Left lung (tissue), 10 donors: ENCODE results near the gene MAP4. TPM values are rescaled to one million over a fixed set of nuclear protein-coding genes. Genes with fewer than 3 reads are reported as not detected.

Experiments used
- ATAC-seq: fragments of 200-7000 bp; cut with Tn5 transposase; one replicate; pipeline ENCODE4 v1.9.1; 2020; ENCODE audit warnings: moderate library complexity
- DNase-seq, 4 donors: peaks; one replicate each; pipeline ENCODE4 v3.0.0-alpha.2; 2013 to 2020
- H3K27ac ChIP-seq, 2 donors: fragments of 200-600 bp; sonication (generic) in 1 of 2; one replicate each; pipeline versions ENCODE4 v1.5.0 to v1.8.0; 2020 to 2021
- H3K27me3 ChIP-seq, 2 donors: fragments of 200-600 bp; sonication (generic) in 1 of 2; one replicate each; pipeline versions ENCODE4 v1.5.0 to v1.8.0; 2020 to 2021
- H3K36me3 ChIP-seq, 2 donors: fragments of 200-600 bp; sonication (generic) in 1 of 2; one replicate each; pipeline versions ENCODE4 v1.5.0 to v1.8.0; 2020 to 2021
- H3K4me1 ChIP-seq, 2 donors: fragments of 200-600 bp; one replicate each; pipeline ENCODE4 v1.8.0; 2021
- H3K4me3 ChIP-seq, 2 donors: fragments of 200-600 bp; sonication (generic) in 1 of 2; one replicate each; pipeline versions ENCODE4 v1.5.0 to v1.8.0; 2020 to 2021; ENCODE audit warnings: mild to moderate bottlenecking in 1 of 2
- H3K9me3 ChIP-seq, 2 donors: fragments of 200-600 bp; sonication (generic) in 1 of 2; one replicate each; pipeline versions ENCODE4 v1.5.0 to v1.8.0; 2020 to 2021
- CTCF ChIP-seq, 2 donors: fragments of 200-600 bp; sonication (generic) in 1 of 2; IDR thresholded peaks; one replicate each; pipeline versions ENCODE4 v1.5.0 to v1.8.0; 2021; ENCODE audit warnings: antibody characterized with exemption in 2 of 2
- intact Hi-C, 2 donors: fragments of 100-400 bp; cut with DNase I; formaldehyde crosslinking; loops; one replicate each; pipeline versions ENCODE4 v1.11.2 to v1.14.2; 2022
- polyA plus RNA-seq, 6 donors: library from polyadenylated mRNA; unstranded; fragments of 120-200 nt; gene quantifications; one replicate each; pipeline ENCODE4 v1.2.1, GENCODE V29; 2013; ENCODE audit not compliant: insufficient read length in 6 of 6
- total RNA-seq, 2 donors: library from RNA; stranded (reverse); fragmentation: NEBNext Ultra II Directional; extraction: Animal tissue kit (Norgen Biotek cat#: 25700); gene quantifications; one replicate each; pipeline ENCODE4 v1.2.1, GENCODE V29; 2021
- donor health status: DM: no; HTN: yes; CAD: no.
- donor health status: DM: no; HTN: no; CAD: no.

MAP4 gene
- total and polyA plus RNA-seq, 8 donors, result 165 to 216 (median 177) TPM

GRCh38 chr3:47991341-47991740 is 24.9 kb downstream of the MAP4 start:
- Histone ChIP-seq H3K9me3 (no peaks in the 10 kb centered on the region), H3K27ac (no peak overlapping the region), H3K4me1 (peaks cover 0 to 8% of the 10 kb centered on the region in 2 donors), H3K36me3 (peaks cover 0 to 7% of the 10 kb centered on the region in 2 donors), H3K27me3 (no peaks in the 10 kb centered on the region), H3K4me3 (no peak overlapping the region)
- intact Hi-C loops, result no loop called here
- no peak for DNase-seq
- no peak for ATAC-seq
- no peak for TF ChIP-seq CTCF (IDR thresholded peaks at IDR 0.05)

GRCh38 chr3:47989981-47990440 is 26.2 kb downstream of the MAP4 start:
- no peak overlapping the region for H3K27ac ChIP-seq
- peaks cover 0 to 7% of the 10 kb centered on the region in 2 donors for H3K36me3 ChIP-seq
- intact Hi-C loops, result no loop called here
- peaks cover 0 to 19% of the 10 kb centered on the region in 2 donors for H3K4me1 ChIP-seq
- peak; percentile 85 to 88 for TF ChIP-seq CTCF (IDR thresholded peaks at IDR 0.05)
- peak in 3 of 4 donors; percentile 59 to 84 (median 75) for DNase-seq
- H3K4me3 ChIP-seq, result no peak overlapping the region
- H3K9me3 ChIP-seq, result no peaks in the 10 kb centered on the region
- no peaks in the 10 kb centered on the region for H3K27me3 ChIP-seq
- peak; percentile 98 for ATAC-seq

DNA sequence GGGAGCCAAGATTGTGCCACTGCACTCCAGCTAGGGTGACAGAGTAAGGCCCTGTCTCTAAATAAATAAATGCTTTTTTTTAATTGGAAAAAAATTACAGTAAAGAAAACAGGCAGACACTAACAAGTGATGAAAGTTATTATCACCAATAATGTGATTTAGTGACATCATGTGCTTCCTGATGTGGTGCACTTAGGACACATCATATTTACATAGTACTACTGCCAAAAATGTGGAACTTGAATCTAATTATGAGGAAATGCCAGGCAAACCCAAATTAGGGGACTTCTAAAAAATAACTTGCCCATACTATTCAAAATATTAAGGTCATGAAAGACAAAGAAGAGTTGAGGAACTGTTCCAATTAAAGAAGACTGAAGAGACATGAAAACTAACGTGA is 30.8 kb downstream of the MAP4 start:
- Histone ChIP-seq H3K9me3 (no peaks in the 10 kb centered on the region), H3K36me3 (no peaks in the 10 kb centered on the region), H3K4me3 (no peak overlapping the region), H3K27me3 (no peaks in the 10 kb centered on the region), H3K4me1 (peaks cover 4 to 27% of the 10 kb centered on the region in 2 donors), H3K27ac (no peak overlapping the region)
- no peak for TF ChIP-seq CTCF (IDR thresholded peaks at IDR 0.05)
- no peak for ATAC-seq
- DNase-seq, result no peak
- intact Hi-C loops, result no loop called here

GRCh38 chr3:47984075-47984728 is 32.0 kb downstream of the MAP4 start:
- Histone ChIP-seq H3K4me3 (no peak overlapping the region), H3K36me3 (no peaks in the 10 kb centered on the region), H3K27ac (no peak overlapping the region), H3K9me3 (no peaks in the 10 kb centered on the region), H3K27me3 (no peaks in the 10 kb centered on the region), H3K4me1 (peaks cover 4 to 20% of the 10 kb centered on the region in 2 donors)
- no peak for TF ChIP-seq CTCF (IDR thresholded peaks at IDR 0.05)
- ATAC-seq (peak; percentile 49), DNase-seq (no peak)
- intact Hi-C loops, result no loop called here

DNA sequence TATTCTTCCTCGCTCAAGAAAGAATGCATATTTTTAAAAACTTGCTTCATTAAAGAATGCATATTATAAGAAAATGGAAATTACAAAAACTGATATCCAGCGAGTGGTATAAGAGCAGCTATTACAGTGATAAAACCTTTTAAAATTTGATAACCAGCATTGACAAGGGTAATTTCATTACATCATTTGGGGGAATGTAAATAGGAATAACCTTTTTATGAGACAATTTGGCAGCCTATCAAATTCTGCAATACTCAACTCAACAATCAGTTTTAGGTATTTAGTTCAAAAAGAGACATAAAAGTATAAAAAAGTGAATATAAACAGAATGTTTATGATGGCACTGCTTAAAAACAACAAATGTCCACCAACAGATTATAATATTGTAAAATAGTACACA is 35.4 kb downstream of the MAP4 start:
- no peak for ATAC-seq
- no peak for TF ChIP-seq CTCF (IDR thresholded peaks at IDR 0.05)
- Histone ChIP-seq H3K36me3 (peaks cover 0 to 2% of the 10 kb centered on the region in 2 donors), H3K9me3 (no peaks in the 10 kb centered on the region), H3K4me1 (peaks cover 4 to 16% of the 10 kb centered on the region in 2 donors), H3K4me3 (no peak overlapping the region), H3K27ac (no peak overlapping the region), H3K27me3 (no peaks in the 10 kb centered on the region)
- DNase-seq, result no peak
- intact Hi-C loops, result no loop called here
